HepG2 (cell line): ENCODE measurements around the gene THRA. TPM values are rescaled to one million over a fixed set of nuclear protein-coding genes. Genes with fewer than 3 reads are reported as not detected.

ENCODE experiments used
- CREBL2 ChIP-seq: sonication (generic); formaldehyde crosslinking; IDR thresholded peaks from 2 replicates; pipeline ENCODE4 v1.8.1; 2023; ENCODE audit warnings: missing genetic modification reagents, mild to moderate bottlenecking, borderline replicate concordance
- CTCF ChIP-seq: sonication (generic); formaldehyde crosslinking; IDR thresholded peaks from 2 replicates; pipeline ENCODE4 v1.5.0; 2020; ENCODE audit warnings: mild to moderate bottlenecking, missing genetic modification reagents, moderate library complexity
- FLYWCH1 ChIP-seq: sonication (generic); formaldehyde crosslinking; IDR thresholded peaks from 2 replicates; pipeline ENCODE4 v1.8.1; 2023; ENCODE audit warnings: mild to moderate bottlenecking, missing genetic modification reagents
- FOXA3 ChIP-seq: IDR thresholded peaks from 2 replicates; pipeline ENCODE4 v1.6.1; 2016; ENCODE audit warnings: missing genetic modification reagents, missing compliant biosample characterization
- FOXK1 ChIP-seq: sonication (generic); formaldehyde crosslinking; IDR thresholded peaks from 2 replicates; pipeline ENCODE4 v1.4.0; 2020; ENCODE audit warnings: low read depth, missing genetic modification reagents, borderline replicate concordance
- FOXO4 ChIP-seq: sonication (generic); formaldehyde crosslinking; conservative IDR thresholded peaks from 2 replicates; pipeline ENCODE4 v1.8.1; 2023; ENCODE audit warnings: missing genetic modification reagents
- GFI1 ChIP-seq: sonication (generic); formaldehyde crosslinking; IDR thresholded peaks from 2 replicates; pipeline ENCODE4 v1.5.0; 2020; ENCODE audit warnings: missing genetic modification reagents, mild to moderate bottlenecking, borderline replicate concordance
- HOXA5 ChIP-seq: sonication (generic); formaldehyde crosslinking; IDR thresholded peaks from 2 replicates; pipeline ENCODE4 v1.4.0; 2020; ENCODE audit warnings: missing genetic modification reagents
- IRF2 ChIP-seq: IDR thresholded peaks from 2 replicates; pipeline ENCODE4 v1.6.1; 2018; ENCODE audit warnings: missing genetic modification reagents, missing compliant biosample characterization
- KDM2A ChIP-seq: sonication (generic); formaldehyde crosslinking; IDR thresholded peaks from 2 replicates; pipeline ENCODE4 v1.4.0; 2020; ENCODE audit warnings: low read depth, missing genetic modification reagents, borderline replicate concordance
- MIER3 ChIP-seq: IDR thresholded peaks from 2 replicates; pipeline ENCODE4 v1.6.1; 2016; ENCODE audit warnings: missing compliant biosample characterization, borderline replicate concordance
- POLR2AphosphoS5 ChIP-seq: IDR thresholded peaks from 2 replicates; pipeline ENCODE4 v1.6.1; 2012; ENCODE audit warnings: low read depth, low read length
- SATB2 ChIP-seq: sonication (generic); formaldehyde crosslinking; IDR thresholded peaks from 2 replicates; pipeline ENCODE4 v1.5.0; 2020; ENCODE audit warnings: missing genetic modification reagents
- SMARCC2 ChIP-seq: fragments of 450-650 bp; IDR thresholded peaks from 2 replicates; pipeline ENCODE4 v1.6.1; 2017; ENCODE audit warnings: antibody characterized with exemption, mild to moderate bottlenecking
- TCF12 ChIP-seq, 2 experiments: fragments of 450-650 bp in 1 of 2; sonication (generic) in 1 of 2; formaldehyde crosslinking in 1 of 2; IDR thresholded peaks; 2 replicates each; pipeline versions ENCODE4 v1.6.1 to v1.8.0; 2017 to 2022; ENCODE audit warnings: antibody characterized with exemption in 1 of 2, mild to moderate bottlenecking in 1 of 2, missing genetic modification reagents in 1 of 2, moderate library complexity in 1 of 2
- WIZ ChIP-seq: sonication (generic); formaldehyde crosslinking; IDR thresholded peaks from 2 replicates; pipeline ENCODE4 v1.5.1; 2020; ENCODE audit warnings: mild to moderate bottlenecking, missing genetic modification reagents
- ZBTB8A ChIP-seq: sonication (generic); formaldehyde crosslinking; IDR thresholded peaks from 2 replicates; pipeline ENCODE4 v1.4.0; 2020; ENCODE audit warnings: mild to moderate bottlenecking, low read depth, missing genetic modification reagents, borderline replicate concordance
- ZEB1 ChIP-seq: IDR thresholded peaks from 2 replicates; pipeline ENCODE4 v1.6.1; 2012; ENCODE audit warnings: mild to moderate bottlenecking, low read depth, inconsistent platforms; ENCODE audit not compliant: insufficient replicate concordance
- ZNF282 ChIP-seq: fragments of 450-650 bp; IDR thresholded peaks from 2 replicates; pipeline ENCODE4 v1.6.1; 2018; ENCODE audit not compliant: partially characterized antibody
- ZNF30 ChIP-seq: sonication (generic); formaldehyde crosslinking; IDR thresholded peaks from 2 replicates; pipeline ENCODE4 v1.5.0; 2020; ENCODE audit warnings: mild to moderate bottlenecking, missing genetic modification reagents
- ZNF574 ChIP-seq: sonication (generic); formaldehyde crosslinking; IDR thresholded peaks from 2 replicates; pipeline ENCODE4 v1.4.0; 2020; ENCODE audit warnings: missing genetic modification reagents
- polyA plus RNA-seq, 8 experiments: library from polyadenylated mRNA; depleted of rRNA in 3 of 8; stranded (reverse) in 7 of 8; unstranded in 1 of 8; fragments of >200 nt; fragmentation: Illumina TruSeq in 4 of 8; extraction: Trizol in 4 of 8; gene quantifications; 2 replicates each; pipeline versions ENCODE4 v1.2.1 to v1.2.3, GENCODE V29; 2011 to 2016; ENCODE audit warnings: low read depth in 4 of 8, missing spikeins in 1 of 8, mixed read lengths in 1 of 8; ENCODE audit not compliant: insufficient read depth in 1 of 8
- total RNA-seq, 5 experiments: library from RNA; depleted of rRNA; stranded (reverse); fragments of >200 nt; fragmentation: Illumina TruSeq; extraction: Trizol; gene quantifications; 2 replicates each; pipeline ENCODE4 v1.2.3, GENCODE V29; 2016; ENCODE audit warnings: low read depth in 1 of 5
- TF ChIP-seq, protein P1 (sequence below): sonication (generic); formaldehyde crosslinking; IDR thresholded peaks from 2 replicates; pipeline ENCODE4 v1.5.0; 2020; ENCODE audit warnings: missing genetic modification reagents, mild to moderate bottlenecking, borderline replicate concordance

THRA gene
- total and polyA plus RNA-seq, 2 of the 13 experiments (the other 11 are each of a cell fraction or from before 2014, with no cell fraction given): 8.0 to 9.9 TPM

- 0 out of 2 replicates have a peak, but pooled peaks have one; percentile 76 for TF ChIP-seq ZNF30 (CRISPR knock-in tag)
- TF ChIP-seq SATB2 (CRISPR knock-in tag): peak; percentile 83
- peak; percentile 97 for TF ChIP-seq HOXA5
- no peak for TF ChIP-seq SMARCC2
- TF ChIP-seq FOXA3 (CRISPR knock-in tag): peak; percentile 93
- TF ChIP-seq GFI1 (CRISPR knock-in tag): peak; percentile 80
- no peak for TF ChIP-seq ZEB1
- peak; percentile 64; the same call in 1 of the 2 replicates for TF ChIP-seq CREBL2 (CRISPR knock-in tag)
- peak; percentile 90 for TF ChIP-seq WIZ (CRISPR knock-in tag)
- peak; percentile 93; the same call in 1 of the 2 replicates for TF ChIP-seq MIER3 (CRISPR knock-in tag)
- TF ChIP-seq POLR2AphosphoS5: peak; percentile 36; the same call in 1 of the 2 replicates
- no peak for TF ChIP-seq TCF12 (IDR thresholded peaks at IDR 0.05)
- TF ChIP-seq TCF12 (CRISPR knock-in tag; IDR thresholded peaks at IDR 0.05): peak; percentile 89; the same call in 1 of the 2 replicates
- peak; percentile 91 for TF ChIP-seq ZNF574
- TF ChIP-seq IRF2 (CRISPR knock-in tag): peak; percentile 99
- TF ChIP-seq FOXO4: no peak
- peak; percentile 98 for TF ChIP-seq FOXK1 (CRISPR knock-in tag)
- TF ChIP-seq FLYWCH1 (CRISPR knock-in tag): no peak
- TF ChIP-seq, protein P1, sequence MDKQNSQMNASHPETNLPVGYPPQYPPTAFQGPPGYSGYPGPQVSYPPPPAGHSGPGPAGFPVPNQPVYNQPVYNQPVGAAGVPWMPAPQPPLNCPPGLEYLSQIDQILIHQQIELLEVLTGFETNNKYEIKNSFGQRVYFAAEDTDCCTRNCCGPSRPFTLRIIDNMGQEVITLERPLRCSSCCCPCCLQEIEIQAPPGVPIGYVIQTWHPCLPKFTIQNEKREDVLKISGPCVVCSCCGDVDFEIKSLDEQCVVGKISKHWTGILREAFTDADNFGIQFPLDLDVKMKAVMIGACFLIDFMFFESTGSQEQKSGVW (CRISPR knock-in tag): no peak; the same call in 1 of the 2 replicates
- peak; percentile 95 for TF ChIP-seq KDM2A (CRISPR knock-in tag)
- peak; percentile 26 for TF ChIP-seq ZNF282
- 0 out of 2 replicates have a peak, but pooled peaks have one; percentile 13 for TF ChIP-seq CTCF (CRISPR knock-in tag)
- TF ChIP-seq ZBTB8A (CRISPR knock-in tag): peak; percentile 72; the same call in 1 of the 2 replicates
Observed at GRCh38 chr17:40098846-40099618, 36.3 kb downstream of the THRA start (continued).
